ENCODE data around the gene LBR. TPM values are rescaled to one million over a fixed set of nuclear protein-coding genes. Genes with fewer than 3 reads are reported as not detected.

LBR gene
- total RNA-seq, 2 experiments from 2014 or later = 147 TPM

- CTCF ChIA-PET = interaction anchor here (0.9 to 1.9 kb wide), 2 partner anchors 13 to 521 kb away, joined by 4 to 5 read pairs; no protein-coding TSS in a partner anchor
Measured at GRCh38 chr1:225466848-225467192, 39.0 kb upstream of the LBR start.

DNA sequence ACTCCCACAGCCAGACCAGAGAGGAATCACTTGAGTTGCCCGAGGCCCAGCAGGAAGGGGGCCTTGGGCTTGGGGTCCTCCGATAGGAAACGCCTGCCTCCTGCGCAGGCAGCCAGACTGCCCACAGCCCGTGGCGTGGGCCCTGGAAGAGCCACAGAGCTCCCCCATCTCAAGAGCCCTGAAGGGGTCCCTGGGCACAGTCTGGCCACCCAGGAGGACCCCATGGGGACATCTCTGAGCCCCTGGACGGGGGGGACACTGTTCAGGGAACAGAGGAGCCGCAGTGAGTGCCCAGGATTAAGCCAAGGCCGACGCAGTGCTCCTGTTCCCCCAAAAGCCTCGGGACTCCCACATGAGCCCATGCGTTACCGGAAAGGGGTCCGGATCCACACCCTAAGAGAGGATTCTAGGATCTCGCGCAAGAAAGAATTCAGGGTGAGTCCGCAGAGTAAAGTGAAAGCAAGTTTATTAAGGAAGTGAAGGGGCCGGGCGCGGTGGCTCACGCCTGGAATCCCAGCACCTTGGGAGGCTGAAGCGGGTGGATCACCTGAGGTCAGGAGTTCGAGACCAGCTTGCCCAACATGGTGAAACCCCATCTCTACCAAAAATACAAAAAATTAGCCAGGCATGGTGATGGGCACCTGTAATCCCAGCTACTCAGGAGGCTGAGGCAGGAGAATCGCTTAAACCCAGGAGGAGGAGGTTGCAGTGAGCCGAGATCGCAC is 38.1 kb upstream of the LBR start:
- ChIA-PET CTCF (interaction anchor here (1.6 to 2.8 kb wide), 2 partner anchors 9 to 445 kb away, joined by 3 to 8 read pairs; no protein-coding TSS in a partner anchor), POLR2A (interaction anchor here (3.1 kb wide), 1 partner anchor 21 kb away, joined by 18 read pairs; no protein-coding TSS in a partner anchor)

More at GRCh38 chr1:225466848-225467192, 39.0 kb upstream of the LBR start:
- POLR2A ChIA-PET = interaction anchor here (2.5 to 3.1 kb wide), 2 partner anchors 22 to 39 kb away, joined by 17 to 18 read pairs; partner anchors contain the start of gene LBR

DNA sequence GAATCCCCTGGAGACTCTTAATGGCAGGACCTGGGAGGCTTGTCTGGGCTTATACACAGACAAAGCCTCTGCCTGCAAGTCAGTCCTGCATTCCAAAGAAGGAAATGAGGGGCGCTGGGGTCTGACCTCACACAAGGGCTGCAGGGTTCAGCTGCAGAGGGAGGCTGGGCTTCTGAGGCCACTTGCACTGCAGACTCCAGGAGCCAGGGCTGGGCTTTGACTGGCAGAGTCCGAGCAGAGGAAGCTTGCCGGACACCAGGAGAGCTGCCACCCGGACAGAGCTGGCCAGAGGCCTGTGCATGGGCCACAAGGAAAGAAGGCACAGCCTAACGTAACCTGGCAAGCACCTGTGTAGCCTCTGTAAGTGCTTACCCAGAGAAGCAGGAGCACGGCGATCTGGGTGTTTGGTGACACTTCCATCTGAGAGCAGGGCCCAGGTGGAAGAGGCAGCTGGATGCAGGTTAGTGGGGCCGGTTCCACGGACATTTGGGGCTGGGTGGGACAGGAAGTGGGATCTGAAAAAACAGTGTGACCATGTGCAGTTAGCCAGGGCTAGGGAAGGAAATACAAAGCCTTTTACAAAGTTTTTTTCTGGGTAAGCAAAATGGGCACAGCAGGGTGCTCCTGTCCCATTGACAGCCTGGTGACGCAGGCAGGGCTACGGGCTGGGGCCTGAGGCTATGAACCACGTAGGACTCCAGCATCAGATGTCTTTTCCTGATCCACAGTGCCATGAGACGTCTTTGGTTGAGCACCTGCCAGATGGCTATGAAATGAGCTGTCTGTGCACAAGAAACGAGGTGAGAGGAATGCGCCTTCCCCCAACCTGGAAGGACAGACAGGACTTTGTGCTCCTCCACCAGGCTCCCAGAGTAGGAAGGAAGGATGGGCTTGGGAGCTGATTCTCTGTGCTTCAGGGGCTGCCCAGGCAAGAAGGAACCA is 37.3 kb upstream of the LBR start:
- POLR2A ChIA-PET = no interaction called here
- CTCF ChIA-PET = interaction anchor here (1.6 to 2.8 kb wide), 2 partner anchors 10 to 446 kb away, joined by 3 to 8 read pairs; no protein-coding TSS in a partner anchor

DNA sequence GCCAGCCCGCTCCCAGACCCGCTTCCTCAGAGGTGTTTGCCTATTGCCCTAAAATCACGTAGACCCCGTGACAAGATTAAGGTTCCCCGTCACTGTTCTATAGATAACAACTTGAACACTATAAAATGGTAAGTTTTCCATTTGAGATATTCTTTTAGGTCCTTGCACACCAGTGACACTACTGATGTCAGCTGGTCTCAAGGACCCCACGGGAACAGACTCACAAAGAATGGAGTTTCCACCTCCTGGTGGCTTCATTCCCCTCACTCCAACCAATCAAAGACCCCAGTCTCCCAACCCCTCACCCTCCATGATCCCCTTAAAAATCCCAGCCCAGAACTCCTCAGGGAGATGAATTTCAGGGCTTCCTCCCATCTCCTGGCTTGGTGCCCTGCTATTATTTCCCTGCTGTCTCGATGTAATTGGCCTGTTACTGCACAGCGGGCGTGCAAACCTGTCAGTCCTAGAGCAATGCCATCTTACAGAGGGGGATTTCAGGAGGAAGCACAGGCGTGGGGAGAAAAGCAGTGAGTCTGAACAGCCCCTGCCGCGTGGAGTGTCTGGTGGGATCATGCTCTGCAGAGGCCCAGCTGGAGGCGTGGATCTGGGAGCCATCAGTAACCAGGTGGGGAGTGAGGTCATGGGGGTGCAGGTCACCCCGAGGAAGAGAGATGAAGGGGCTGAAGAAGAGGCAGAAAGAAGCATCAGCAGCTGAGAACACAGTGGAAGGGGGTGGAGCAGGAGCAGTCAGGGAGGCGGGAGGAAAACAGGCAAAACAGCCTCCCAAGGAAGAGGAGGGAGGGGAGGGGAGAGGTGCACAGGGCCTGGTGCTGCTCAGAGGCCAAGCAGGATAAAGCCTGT is 35.1 kb upstream of the LBR start:
- CTCF ChIA-PET = interaction anchor here (2.5 kb wide), 1 partner anchor 12 kb away, joined by 10 read pairs; no protein-coding TSS in a partner anchor
- POLR2A ChIA-PET = interaction anchor here (0.5 kb wide), 1 partner anchor 13 kb away, joined by 6 read pairs; no protein-coding TSS in a partner anchor

GRCh38 chr1:225462429-225462713 is 34.5 kb upstream of the LBR start:
- POLR2A ChIA-PET = no interaction called here
- CTCF ChIA-PET = interaction anchor here (2.5 kb wide), 1 partner anchor 12 kb away, joined by 10 read pairs; no protein-coding TSS in a partner anchor

DNA sequence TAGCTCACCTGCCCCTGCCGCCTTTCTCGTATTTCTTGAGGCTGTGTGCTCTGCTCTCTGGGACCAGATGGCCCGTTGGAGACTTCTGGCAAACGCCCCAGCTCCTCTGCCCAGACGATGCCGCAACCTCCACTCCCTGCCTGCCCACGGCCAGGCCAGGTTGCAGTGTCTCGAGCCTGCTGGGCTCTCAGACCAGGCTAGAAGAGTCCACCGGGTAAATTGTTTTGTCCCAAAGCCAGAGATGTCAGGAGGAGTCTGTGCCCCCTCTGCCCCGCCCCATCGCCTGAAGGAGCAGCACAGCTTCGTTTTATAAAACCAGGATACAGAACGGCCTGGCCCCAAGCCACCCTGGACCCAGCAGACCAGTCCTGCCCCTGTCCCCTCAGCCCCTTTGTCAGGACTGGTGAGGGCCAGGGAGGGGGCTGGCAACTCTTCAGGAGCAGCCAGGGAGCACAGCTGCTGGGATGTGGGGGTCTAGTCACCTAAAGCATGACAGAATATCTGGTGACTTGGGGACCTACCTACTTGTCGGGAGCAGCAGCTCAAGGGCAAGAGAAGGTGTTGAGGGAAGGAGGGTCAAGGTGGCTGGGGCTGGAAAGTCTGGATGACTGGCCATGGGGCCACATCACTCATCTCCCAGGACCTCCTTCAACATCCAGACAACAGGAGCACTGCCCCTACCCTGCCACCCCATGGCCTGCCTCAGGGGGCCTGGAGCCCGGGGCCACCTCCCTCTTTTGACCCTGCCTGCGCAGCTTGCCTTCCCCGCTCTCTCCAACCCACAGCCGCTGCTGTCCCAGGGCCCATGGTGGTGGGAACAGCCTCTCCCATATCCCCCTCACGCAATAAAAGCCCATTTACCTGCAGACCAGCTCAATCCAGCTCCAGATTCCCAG is 33.9 kb upstream of the LBR start:
- CTCF ChIA-PET = interaction anchor here (2.5 to 2.7 kb wide), 2 partner anchors 13 to 17 kb away, joined by 10 to 13 read pairs; no protein-coding TSS in a partner anchor
- POLR2A ChIA-PET = interaction anchor here (1.4 to 1.7 kb wide), 2 partner anchors 17 to 34 kb away, joined by 6 to 7 read pairs; partner anchors contain the start of gene LBR

DNA sequence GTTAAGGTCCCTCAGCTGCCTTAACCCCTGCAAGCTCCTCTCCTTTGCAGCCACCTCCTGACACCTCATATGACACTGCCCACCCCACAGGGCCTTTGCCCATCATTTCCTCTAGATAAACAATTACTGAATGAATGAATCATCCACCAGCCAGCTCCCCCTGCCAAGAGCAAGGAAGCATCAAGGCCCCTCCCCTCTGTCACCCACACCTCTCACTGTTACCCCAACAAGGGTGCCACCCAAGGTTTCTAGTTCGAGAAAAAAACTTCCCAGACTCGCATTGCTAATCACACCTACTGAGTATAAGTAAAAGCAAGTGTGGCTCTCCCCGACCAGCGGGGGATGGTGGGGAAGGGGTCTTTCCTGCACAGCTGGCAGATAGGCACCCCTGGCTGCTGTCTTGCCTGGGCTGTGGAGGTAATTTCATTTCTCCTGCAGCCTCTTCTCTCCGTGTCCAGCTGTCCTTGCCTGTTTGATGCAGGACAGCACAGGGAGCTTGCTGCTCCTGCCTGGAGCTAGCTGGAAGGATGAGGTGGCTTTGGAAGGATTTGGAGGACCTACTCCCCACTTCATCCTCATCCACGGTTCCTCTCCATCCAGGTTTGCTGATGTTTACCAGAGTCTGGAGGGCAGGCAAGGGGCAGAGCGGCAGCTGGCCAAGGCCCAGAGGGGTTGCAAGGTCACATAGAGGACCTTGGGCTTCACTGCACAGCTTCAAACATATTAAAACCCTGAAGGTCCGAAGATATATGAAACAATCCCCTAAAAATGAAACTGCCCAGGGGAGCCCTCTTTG is 33.1 kb upstream of the LBR start:
- ChIA-PET POLR2A (interaction anchor here (1.1 to 1.7 kb wide), 3 partner anchors 8 to 33 kb away, joined by 3 to 7 read pairs (median 6); partner anchors contain the start of gene LBR), CTCF (interaction anchor here (2.5 to 2.7 kb wide), 2 partner anchors 14 to 16 kb away, joined by 10 to 13 read pairs; no protein-coding TSS in a partner anchor)

DNA sequence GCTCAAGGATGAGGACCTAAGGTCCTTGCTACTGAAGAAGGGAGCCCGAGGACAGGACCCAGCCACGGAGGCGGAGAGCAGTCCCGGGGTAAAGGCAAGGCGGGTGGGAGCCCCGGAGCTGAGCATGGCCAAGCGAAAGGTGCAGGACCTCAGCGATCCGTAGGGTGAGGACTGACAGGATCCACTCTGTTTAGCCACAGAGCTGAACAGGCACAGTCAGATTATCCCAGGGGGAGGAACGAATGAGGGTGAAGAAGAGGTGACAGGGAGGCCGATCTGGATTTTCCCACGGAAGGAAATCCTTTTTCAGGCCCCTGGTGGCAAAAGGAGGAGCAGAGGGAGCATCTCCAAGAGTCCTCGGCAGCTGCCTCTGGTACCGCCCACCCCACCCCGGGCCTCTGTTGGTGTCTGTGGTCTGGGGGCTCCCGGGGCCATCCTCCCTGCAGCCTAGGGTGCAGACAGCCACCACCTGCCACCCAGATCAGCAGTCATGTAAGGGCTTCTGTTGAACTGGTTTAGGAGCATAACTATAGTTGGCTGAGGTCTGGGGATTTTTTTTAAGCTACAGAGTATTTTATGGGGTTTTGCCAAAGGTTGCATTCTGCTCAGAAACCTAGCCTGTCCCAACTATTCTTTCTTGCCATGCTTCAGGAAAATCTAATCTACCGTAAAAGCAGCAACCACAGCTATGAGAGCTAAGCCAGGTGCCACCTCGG is 32.3 kb upstream of the LBR start:
- ChIA-PET CTCF (interaction anchor here (2.5 to 2.7 kb wide), 2 partner anchors 14 to 15 kb away, joined by 10 to 13 read pairs; no protein-coding TSS in a partner anchor), POLR2A (interaction anchor here (0.5 to 1.7 kb wide), 4 partner anchors 9 to 42 kb away, joined by 3 to 7 read pairs (median 4); partner anchors contain the start of gene LBR)

DNA sequence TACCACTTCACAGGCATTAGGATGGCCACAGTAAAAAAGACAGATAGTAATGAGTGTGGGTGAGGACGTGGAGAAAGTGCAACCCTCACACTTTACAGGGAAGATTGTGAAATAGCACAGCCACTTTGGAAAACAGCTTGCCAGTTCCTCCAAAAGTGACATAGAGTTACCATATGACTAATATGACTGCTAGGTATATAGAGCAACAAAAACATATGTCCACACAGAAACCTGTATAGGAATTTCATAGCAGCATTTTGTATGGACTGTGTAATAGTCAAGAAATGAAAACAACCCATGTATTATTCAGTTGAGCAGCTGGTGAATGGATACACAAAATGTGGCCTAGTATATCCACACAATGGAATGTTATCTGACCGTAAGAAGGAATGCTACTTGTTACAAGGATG is 30.4 kb upstream of the LBR start:
- CTCF ChIA-PET = interaction anchor here (0.9 kb wide), 1 partner anchor 14 kb away, joined by 4 read pairs; no protein-coding TSS in a partner anchor
- POLR2A ChIA-PET = no interaction called here

- ChIA-PET CTCF (interaction anchor here (0.6 to 2.2 kb wide), 8 partner anchors 10 to 538 kb away, joined by 4 to 11 read pairs (median 4); partner anchors contain the start of gene LBR), POLR2A (interaction anchor here (0.5 to 1.9 kb wide), 7 partner anchors 9 to 1223 kb away, joined by 3 to 29 read pairs (median 6); no protein-coding TSS in a partner anchor)
Measured at GRCh38 chr1:225454733-225455132, 26.9 kb upstream of the LBR start.

- POLR2A ChIA-PET = interaction anchor here (0.6 to 1.9 kb wide), 5 partner anchors 9 to 627 kb away, joined by 3 to 29 read pairs (median 6); no protein-coding TSS in a partner anchor
Measured at GRCh38 chr1:225453797-225454648, 26.2 kb upstream of the LBR start.

DNA sequence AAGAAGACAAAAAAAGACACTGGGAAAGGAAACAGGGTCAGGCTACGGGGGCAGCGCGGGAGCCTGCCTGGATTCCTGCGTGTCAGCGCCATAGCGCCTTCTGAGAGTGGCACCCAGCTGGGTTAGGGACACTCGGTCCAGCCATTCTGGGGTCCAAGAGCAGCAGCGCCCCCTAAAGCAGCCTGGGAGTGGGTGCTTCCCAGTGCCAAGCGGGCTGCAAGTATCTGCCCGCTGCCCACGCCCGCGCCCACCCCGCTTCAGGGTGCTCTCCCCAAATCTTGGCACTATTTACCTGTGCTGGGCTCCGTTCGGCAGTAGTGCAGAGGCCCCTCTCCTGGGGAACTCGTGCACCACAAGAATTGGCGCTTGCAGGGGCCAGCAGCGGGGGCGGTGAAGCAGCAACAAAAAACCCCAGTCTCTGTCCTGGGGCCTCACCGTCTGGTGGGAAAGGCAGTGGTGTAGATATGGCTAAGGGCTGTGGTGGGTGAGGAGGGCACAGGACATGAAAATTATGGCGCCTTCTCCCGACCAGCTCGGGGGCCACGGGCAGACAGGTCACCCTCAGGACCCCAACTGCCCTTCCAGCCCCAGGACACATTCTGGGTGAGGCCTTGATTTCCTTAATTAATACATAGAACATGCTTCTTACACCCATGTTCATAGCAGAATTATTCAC is 24.1 kb upstream of the LBR start:
- CTCF ChIA-PET = no interaction called here
- POLR2A ChIA-PET = no interaction called here

More at GRCh38 chr1:225453797-225454648, 26.2 kb upstream of the LBR start:
- CTCF ChIA-PET = interaction anchor here (1.0 to 2.2 kb wide), 5 partner anchors 9 to 135 kb away, joined by 4 to 11 read pairs (median 7); partner anchors contain the start of gene LBR

DNA sequence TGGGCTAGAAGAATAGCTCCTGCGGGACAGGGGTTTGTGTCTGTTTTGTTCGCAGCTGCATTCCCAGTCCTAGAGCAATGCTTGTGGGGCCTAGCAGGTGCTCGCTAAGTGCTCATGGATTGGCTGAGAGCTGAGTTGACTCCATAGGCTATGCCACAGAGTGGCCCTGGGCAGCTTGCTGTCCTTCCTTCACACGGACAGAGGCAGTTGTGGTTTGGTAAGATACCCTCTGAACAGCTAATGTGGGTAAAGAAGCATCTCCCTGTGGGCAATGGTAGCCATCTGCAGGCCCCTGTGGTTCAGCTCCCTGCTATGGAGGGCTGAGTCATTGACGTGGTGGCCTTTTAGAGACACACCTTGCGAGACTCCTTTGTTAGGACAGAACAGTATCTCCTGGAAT is 23.5 kb upstream of the LBR start:
- ChIA-PET CTCF (no interaction called here), POLR2A (no interaction called here)

DNA sequence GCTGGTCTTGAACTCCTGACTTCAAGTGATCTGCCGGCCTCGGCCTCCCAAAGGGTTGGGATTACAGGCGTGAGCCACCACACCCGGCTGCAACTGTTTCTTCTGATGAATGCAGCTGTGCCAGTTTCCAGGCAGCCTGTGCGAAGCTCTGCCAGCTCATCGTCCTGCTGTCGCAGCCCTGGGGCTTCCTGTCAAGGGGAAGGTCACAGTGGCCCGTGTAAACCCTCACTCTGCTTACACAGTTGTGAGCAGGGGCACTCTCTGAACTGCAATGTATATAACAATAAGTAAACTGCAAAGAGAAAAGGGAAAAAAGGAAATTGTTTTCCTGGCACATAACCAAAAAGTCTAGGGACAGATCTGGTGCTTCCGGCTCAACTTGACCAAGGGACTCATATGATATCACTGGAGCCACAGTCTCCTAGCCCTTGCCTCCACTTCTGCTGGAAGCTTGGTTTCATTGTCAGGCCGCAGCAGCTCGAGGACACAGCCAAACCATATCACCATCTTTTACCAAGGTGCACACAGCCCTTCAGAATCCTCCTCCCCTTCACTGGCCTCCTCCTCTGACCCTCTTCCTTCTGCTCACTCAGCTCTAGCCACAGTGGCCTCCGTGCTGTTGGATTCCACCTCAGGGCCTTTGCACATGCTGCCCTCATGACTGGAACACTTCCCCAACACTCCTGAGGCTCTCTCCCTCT is 22.8 kb upstream of the LBR start:
- CTCF ChIA-PET = no interaction called here
- POLR2A ChIA-PET = interaction anchor here (0.6 kb wide), 1 partner anchor 12 kb away, joined by 6 read pairs; no protein-coding TSS in a partner anchor
